ENCODE measurements around the gene NECAB3.

The NECAB3 gene

GRCh38 chr20:33609504-33609903, 64.7 kb downstream of the NECAB3 start:
- no peak for DNase-seq (ENCODE audit: low spot score)

Data from AG08395 (cell line).